Activated CD8-positive, alpha-beta memory T cell treated with anti-CD3 and anti-CD28 coated beads for 36 hours (primary cell): Measurements from ENCODE around the gene SND1. TPM values are rescaled to one million over a fixed set of nuclear protein-coding genes. Genes with fewer than 3 reads are reported as not detected.

ENCODE experiments used
- CTCF ChIA-PET: fragments of 350-600 bp; sonication (Branson Sonifier 250); formaldehyde crosslinking; loops from one replicate; lab custom pipeline; 2021; ENCODE audit warnings: antibody characterized with exemption; lab: Charles Lee
- POLR2A ChIA-PET: fragments of 350-600 bp; sonication (Branson Sonifier 250); formaldehyde crosslinking; loops from one replicate; lab custom pipeline; 2021; ENCODE audit warnings: antibody characterized with exemption; lab: Charles Lee
- total RNA-seq, 2 experiments: library from RNA; stranded (reverse); gene quantifications; one replicate each; pipeline ENCODE4 v1.2.3, GENCODE V29; 2021

The SND1 gene
- total RNA-seq, 2 experiments from 2014 or later = 203 to 219 TPM

DNA sequence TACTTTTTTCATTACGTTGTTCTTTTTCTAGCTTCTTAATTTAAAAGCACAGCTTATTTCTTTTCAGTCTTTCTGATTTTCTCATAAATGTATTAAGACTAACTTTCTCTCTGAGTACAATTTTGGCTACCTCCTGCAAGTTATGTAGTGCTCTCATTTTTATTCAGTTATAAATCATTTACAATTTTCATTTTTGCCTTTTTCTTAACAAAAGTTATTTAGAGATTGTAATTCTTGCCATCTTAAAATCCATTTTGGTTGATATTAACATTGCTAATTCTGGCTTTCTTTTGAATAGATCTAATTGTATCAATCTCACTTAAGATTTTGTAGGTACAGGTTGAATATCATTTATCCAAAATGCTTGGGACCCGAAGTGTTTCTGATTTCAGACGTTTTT is 476.4 kb downstream of the SND1 start:
- POLR2A ChIA-PET = no interaction called here
- CTCF ChIA-PET = no interaction called here

DNA sequence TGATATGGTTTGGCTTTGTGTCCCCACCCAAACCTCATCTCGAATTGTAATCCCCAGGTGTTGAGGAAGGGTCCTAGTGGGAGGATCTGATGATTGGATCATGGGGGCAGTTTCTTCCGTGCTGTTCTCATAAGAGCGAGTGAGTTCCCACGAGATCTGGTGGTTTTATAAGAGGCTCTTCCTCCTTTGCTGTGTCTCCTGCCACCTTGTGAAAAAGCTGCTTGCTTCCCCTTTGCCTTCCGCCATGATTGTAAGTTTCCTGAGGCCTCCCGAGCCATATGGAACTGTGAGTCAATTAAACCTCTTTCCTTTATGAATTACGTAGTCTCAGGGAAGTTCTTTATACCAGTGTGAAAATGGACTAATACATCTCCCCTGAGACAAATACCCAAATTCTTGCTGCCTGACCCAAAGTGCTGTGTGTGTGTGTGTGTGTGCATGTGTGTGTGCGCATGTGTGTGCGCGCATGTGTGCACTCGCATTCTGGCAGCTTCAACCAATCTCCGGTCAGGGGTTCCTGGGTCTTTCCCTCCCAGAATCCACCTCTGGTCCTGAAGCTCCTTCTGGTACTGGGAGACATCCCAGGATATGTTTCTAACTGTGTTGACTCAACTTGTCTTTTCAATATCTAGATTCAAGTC is 477.4 kb downstream of the SND1 start:
- POLR2A ChIA-PET = interaction anchor here (0.7 kb wide), 1 partner anchor 233 kb away, joined by 4 read pairs; no protein-coding TSS in a partner anchor
- CTCF ChIA-PET = no interaction called here

DNA sequence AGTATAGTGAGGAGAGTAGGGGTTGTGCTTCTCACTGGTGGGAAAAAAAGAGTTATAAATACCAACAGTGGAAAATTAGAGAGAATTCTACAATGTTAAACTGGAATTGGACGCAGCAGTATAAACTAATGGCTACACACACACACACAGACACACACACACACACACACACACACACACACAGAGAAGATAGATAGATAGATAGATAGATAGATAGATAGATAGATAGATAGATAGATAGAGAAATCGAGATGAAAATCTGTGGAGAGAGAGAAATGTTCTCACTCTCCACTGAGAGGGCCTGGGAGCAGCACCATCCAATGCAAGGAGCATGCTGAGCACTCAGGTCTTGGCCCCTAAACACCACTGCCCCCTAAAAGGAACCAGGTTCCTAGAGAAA is 479.1 kb downstream of the SND1 start:
- POLR2A ChIA-PET = no interaction called here
- CTCF ChIA-PET = no interaction called here

DNA sequence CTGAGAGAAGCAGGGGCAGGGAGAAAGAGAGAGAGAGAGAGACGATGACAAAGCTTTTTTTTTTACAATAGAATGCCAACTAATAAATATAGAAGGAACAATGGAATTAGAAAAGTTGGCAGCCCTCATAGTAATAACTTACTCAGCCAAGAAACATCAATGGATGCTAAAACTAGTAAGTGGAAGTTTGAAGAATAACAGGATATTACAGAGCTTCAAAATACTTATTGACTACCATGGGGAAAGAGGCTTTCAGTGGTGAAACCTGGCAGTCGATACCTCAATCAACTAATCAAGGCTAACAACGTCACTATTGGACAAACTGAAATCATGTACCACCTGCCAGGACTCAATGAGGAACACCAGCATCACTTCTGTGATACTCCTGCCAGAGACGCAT is 479.7 kb downstream of the SND1 start:
- ChIA-PET POLR2A (no interaction called here), CTCF (no interaction called here)

DNA sequence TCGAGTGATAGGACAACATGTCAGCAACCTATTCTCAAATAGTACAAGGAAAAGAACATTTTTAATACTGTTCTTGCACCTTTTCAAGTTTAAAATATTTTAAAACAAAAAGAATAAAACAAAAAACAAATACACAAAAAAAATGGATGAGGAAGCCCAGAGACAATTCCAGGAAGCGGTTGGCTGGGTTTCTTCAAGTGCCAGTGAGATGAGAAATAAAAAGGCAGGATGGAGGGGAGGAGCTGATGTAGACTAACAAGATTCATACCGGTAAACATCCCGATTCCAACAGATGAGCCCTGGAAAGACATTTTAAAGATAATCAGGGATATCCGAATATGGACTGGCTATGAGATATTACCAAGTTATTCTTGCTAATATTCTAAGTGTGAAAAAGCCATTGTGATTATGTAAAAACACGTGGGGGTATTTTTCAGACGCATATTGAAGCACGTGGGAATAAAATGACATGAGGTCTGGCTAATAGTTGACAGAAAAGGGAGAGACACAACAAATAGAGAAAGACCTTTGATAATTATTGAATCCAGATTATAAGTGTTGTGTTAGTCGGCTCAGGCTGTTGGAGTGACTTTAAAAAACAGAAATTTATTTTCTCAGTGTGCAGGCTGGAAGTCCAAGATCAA is 480.6 kb downstream of the SND1 start:
- ChIA-PET CTCF (interaction anchor here (0.7 kb wide), 1 partner anchor 65 kb away, joined by 3 read pairs; no protein-coding TSS in a partner anchor), POLR2A (no interaction called here)

DNA sequence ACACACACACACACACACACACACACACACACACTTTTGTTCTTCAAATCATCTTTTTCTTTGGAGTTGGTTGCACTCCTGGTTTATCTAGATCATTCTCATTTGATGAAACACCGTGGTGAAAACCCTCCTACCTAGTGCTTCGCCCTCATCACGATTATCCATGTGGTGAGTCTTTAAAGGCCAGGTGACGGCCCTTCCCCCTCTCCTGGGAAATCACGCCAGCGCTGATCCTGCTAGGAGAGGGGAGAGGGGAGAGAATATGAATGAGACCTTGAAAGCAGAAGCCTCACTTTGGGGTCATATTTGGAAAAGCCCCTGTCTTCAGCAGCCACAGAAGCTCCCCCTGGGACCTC is 483.1 kb downstream of the SND1 start:
- POLR2A ChIA-PET = no interaction called here
- CTCF ChIA-PET = interaction anchor here (0.5 to 4.8 kb wide), 20 partner anchors 8 to 442 kb away, joined by 3 to 67 read pairs (median 4); no protein-coding TSS in a partner anchor

DNA sequence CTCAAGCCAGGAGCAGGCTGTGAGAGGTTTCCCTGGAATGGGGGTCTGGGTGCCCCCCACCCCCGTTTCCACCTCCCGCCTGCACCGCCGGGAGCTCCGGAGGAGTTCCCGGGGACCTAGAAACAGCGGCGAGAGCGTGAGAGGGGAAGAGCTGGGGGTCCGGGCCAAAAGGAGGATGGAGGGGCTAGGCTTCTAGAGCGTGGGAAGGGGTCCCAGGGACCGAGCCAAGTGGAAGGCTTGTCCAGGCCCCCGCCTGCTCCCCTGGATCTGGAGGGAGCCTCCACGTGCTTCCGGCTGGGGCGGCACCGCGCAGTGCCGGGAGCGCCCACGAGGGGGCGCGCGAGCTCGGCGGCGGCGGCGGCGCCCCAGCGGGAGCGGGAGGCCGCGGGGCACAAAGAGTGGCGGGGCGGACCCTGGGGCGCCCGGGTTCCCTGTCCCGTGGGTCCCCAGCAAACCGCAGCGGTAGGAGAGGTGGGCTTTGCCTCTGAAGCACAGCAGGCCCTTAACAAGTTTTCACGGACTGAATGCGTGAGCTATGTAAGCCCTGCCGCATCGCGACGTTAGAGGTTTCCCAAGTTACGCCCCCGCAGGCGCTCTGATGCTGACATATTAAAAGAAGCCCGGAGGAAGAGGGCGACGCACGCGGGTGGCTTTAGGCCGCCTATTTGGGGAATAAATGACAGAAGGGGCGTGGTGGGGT is 483.7 kb downstream of the SND1 start:
- ChIA-PET CTCF (interaction anchor here (0.5 to 4.8 kb wide), 25 partner anchors 8 to 1092 kb away, joined by 3 to 67 read pairs (median 4); no protein-coding TSS in a partner anchor), POLR2A (interaction anchor here (0.6 kb wide), 1 partner anchor 619 kb away, joined by 6 read pairs; no protein-coding TSS in a partner anchor)

DNA sequence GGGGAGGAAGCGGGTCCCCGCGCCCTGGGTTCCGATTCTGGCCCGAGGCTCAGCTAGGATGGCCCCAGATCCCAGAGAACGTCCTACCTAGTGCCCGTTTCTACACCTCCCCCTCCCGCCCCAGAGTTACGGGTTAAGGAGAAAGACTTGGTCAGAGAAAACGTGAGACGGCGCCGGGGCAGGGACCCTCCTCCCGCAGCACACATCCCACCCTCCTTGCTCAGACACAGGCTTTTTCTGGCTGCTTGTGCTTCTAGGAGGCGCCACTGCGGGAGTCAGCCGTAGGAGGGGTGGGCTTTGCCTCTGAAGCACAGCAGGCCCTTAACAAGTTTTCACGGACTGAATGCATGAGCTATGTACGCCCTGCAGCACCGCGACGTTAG is 484.2 kb downstream of the SND1 start:
- POLR2A ChIA-PET = interaction anchor here (0.7 kb wide), 1 partner anchor 37 kb away, joined by 3 read pairs; no protein-coding TSS in a partner anchor

DNA sequence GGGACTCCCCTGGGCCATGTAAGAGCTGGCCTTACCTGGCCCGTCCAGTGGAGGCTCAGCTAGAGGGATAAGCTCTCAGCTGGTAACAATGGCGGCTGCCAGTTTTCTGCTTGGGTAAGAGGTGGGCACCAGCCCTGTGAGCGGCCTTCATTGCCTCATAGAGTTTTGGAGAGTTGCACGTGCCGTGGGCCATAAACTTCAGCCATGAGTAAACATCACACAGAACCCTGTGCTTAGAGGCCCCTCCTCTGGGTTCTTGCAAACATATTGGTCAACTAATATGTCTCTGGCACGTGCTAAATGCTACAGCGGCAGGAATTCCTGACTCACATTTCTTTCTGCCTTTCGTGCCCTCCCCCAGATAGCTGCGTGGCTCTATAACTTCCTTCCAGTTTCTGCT is 485.2 kb downstream of the SND1 start:
- ChIA-PET POLR2A (interaction anchor here (0.7 kb wide), 1 partner anchor 303 kb away, joined by 5 read pairs; no protein-coding TSS in a partner anchor), CTCF (interaction anchor here (1.4 to 4.8 kb wide), 3 partner anchors 10 to 73 kb away, joined by 3 to 67 read pairs (median 16); no protein-coding TSS in a partner anchor)

More for the DNA sequence above, 484.2 kb downstream of the SND1 start:
- CTCF ChIA-PET = interaction anchor here (0.5 to 4.8 kb wide), 17 partner anchors 11 to 1091 kb away, joined by 3 to 67 read pairs (median 4); no protein-coding TSS in a partner anchor

DNA sequence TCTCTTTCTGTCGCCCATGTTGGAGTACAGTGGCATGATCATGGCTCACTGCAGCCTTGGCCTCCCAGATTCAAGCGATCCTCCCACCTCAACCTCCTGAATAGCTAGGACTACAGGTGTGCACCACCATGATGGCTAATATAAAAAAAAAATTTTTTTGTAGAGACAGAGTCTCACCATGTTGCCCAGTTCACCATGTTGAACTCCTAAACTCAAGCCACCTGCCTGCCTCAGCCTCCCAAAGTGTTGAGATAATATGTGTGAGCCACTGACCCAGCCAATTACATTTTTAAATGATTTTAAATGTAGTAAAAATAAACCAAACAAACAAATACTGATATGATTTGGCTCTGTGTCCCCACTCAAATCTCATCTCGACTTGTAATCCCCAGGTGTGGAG is 487.4 kb downstream of the SND1 start:
- CTCF ChIA-PET = no interaction called here
- POLR2A ChIA-PET = no interaction called here

DNA sequence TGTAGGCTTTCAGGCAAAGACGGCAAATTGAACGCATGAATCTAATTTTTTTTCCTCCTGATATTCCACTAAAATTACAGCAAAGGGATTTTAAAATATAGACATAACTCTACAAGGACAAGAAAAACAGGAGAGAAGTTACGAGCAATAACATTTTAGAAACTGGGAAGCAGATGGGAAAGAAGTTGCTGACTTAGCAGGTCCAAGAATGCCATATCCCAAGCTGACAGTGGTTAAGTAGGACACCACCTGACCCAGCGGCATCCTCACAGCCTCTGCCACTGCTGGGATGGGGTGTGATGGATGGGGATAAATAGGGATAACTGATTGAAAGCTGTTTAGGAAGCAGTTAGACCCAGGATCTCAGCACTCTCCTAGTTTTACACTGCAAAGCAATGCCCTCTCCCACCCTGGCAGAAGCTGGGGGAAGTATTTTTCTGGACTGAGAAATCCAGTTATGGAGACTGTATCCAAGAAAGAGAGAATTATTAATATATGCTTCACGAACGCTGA is 489.7 kb downstream of the SND1 start:
- CTCF ChIA-PET = no interaction called here
- POLR2A ChIA-PET = no interaction called here

Other genes with a start within 250 kb of the SND1 start
- 10 to 100 TPM; 16.0 TPM for gene GCC1, start 66.6 kb upstream of the SND1 start, total RNA-seq
- 100 to 1,000 TPM; 107 to 110 TPM for gene ARF5, start 63.8 kb upstream of the SND1 start, total RNA-seq
- gene FSCN3, start 58.5 kb upstream of the SND1 start, total RNA-seq = 1 to 10 TPM in 1 of 2 experiments, under 1 TPM in 1; 0.23 to 1.1 TPM
- not detected for gene PAX4, start 34.1 kb upstream of the SND1 start, total RNA-seq